NCI-H128 (cell line): ENCODE data around the gene LORICRIN.

Source experiments
- DNase-seq: peaks from one replicate; lab custom pipeline; 2025; ENCODE audit not compliant: unreplicated experiment; lab: John Stamatoyannopoulos, UW

The LORICRIN gene

DNA sequence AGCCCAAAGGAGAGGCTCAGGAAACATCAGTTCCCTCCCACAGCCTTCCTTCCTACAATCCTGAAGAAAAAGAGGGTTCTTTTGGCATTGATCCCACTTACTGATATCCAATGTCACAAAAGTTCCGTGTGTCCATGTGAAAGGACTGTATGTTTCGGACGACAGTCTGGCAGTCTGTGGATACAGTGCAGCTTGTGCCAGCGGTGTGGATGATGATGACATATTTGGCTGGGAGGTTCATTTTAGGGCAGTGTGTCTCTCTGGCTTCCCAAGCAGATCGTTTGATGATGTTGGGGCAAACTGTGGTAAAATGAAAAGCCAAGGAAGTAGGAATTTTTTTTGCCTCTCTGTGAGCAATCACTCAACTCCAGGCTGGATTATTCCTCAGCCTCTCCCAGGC, 42.8 kb downstream of the LORICRIN start:
- DNase-seq = no peak

DNA sequence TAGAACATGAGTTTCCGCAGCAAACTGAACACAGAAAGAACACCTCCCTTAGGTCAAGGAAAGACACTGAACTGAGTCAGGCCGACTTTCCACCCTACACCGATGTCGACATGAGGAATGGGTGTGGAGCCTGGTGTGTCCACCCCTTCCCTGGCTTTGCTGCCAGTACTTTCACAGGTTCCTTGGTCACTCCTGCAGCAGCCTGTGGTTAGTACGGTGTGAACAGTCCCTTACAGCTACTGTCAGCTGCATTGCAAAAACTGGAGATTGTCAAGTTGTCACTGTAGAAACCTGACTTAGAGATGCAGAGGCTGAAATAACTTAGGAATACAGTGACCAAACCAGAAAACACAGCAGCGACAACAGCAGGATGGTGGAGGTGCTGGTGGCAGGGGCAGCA, 46.2 kb downstream of the LORICRIN start:
- DNase-seq = no peak

DNA sequence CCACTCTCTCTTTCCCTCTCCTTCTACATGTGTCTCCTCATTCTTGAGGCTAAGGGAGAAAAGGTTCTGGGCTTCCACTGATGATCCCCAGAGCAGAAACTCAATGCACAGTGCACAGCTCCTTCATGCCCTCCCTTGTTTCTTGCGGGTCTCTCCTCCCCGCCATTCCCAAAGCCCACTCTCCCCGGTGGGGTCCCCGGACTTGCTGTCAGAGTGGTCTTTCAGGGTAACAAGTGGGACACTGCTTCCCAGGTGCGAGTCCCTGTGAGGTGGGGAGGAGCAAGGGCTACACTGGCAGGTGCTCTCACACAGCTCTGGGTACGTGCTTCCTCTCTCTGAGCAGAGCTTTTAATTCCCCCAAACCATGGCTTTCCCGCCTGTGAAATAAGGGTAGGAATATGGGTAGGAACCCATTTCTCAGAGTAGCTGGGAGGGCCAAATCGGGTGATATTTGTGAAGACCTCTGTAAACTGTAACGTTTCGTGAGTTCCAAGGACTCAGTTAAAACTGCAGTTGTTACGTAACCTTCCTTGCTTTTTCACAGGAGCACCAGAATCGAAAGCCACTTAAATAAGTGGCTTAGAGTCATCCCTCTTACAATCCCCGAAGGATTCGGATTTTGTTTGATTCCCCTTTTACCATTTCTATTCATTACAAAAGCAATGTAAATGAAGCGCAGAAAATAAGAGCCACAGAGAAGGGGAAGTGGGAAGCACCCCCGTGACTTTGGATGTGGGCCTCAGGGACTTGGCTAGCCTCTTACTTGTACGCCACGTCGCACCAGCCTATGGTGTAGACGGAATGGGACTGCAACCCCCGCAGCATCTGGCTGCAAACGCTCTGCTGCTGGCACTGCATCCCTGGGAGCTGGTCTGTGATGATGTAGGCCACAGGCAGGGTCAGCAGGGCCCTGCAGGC, 47.1 kb downstream of the LORICRIN start:
- DNase-seq = no peak

DNA sequence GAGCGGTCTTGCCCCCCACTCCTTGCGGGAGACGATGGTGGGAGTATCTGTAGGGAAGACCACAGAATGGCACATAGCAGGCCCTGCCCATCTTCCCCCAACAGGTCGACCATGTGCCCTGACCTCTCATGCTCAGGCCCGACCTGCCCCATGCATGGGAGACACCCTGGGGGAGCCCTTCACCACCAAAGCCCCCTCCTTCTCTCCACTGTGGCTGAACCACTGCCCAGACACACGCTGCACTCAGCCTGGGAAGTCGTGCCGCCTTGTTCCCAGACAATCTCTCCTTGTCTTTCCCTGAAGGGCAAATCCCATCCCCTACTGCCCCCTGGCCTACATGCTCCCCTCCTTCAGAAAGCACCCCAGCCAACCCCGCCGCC, 47.7 kb downstream of the LORICRIN start:
- no peak for DNase-seq

DNA sequence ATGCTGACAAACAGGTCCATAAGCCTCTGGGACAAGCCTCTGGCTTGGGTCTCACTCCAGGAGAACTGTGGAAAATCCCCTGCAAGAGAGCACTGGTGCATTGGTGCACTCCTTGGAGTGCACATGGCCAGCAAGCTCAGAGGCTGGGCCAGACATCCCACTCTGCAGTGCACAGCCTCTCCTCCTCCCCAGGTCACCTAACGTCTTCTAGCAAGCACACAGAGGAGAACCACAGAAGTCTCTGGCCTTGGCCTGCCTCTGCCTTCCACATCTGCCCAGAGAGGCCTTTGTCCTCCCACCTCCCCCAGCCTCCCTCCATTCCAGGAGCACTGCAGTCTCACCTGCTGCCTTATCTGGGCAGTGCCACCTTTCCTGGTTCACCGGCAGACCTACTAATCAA, 49.1 kb downstream of the LORICRIN start:
- no peak for DNase-seq

DNA sequence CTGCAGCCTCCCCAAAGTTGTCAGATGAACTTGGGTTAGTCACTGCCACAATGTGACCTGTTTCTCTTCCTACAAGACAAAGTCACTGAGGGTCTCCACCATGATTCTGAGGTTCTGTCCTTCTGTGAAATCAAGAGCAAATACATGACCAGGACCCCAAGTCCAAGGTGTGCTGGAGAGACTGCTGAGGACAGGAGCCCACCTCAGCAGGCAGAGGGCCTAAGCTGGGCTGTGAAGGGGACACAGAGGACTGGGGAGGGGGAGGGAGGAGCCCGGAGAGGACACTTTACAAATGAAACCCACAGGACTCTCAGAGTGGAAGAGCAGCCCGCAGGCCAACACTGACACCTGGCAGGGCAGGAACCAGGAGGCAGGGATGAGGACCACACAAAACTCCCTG, 50.0 kb downstream of the LORICRIN start:
- no peak for DNase-seq

DNA sequence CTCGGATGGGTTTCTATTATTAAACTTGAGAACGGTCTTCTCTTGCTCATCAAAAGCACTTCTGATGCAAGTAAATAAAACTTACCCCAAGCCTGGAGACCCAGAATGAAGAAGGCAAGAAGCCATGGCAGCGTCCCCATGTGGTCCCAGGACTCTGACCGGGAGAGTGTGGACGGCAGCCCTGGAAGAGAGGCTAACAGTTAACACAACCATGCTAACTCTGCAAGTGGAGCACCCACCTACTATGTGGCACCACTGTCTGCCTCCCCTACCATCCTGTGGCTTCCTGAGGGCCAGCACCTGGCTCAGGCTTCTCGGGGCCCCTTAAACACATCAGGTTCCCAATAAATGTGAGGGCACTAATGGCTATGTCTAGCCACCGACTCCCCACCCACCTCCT, 51.0 kb downstream of the LORICRIN start:
- DNase-seq = no peak
